Mammary epithelial cell (primary cell): ENCODE data around the gene NME7.

ENCODE experiments used
- EZH2 ChIP-seq: IDR thresholded peaks from 2 replicates; pipeline ENCODE4 v1.6.1; 2012; ENCODE audit warnings: low read length, inconsistent platforms, borderline replicate concordance
- TF ChIP-seq, protein P1 (sequence below), 2 donors: IDR thresholded peaks in 1 of 2; conservative IDR thresholded peaks in 1 of 2; 2 replicates each; pipeline ENCODE4 v1.5.1; 2011 to 2012; ENCODE audit warnings: inconsistent platforms in 2 of 2, low read length in 2 of 2, mild to moderate bottlenecking in 2 of 2, control low read depth in 1 of 2, low read depth in 1 of 2; ENCODE audit not compliant: insufficient read depth in 1 of 2; ENCODE audit errors: extremely low read depth in 1 of 2

DNA sequence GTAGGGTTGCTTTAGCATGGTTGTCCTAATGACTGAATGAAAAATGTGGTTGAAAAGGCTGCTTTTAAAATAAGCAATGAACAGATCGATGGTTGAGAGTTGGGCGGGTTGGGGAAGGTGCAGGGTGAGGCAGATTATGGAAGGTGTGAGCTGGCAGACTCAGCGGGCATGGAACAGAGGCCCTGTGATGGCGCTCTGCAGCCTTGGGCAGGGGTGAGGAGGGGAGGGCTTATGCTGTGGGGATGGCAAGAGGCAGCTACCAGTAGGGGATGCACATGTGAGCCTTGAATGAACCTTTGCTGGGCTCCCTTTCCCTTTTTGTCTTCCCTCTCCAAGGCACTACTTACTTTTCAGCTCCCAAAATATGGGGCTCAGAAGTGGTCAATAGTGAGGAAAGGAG is 230.2 kb downstream of the NME7 start:
- TF ChIP-seq, protein P1, sequence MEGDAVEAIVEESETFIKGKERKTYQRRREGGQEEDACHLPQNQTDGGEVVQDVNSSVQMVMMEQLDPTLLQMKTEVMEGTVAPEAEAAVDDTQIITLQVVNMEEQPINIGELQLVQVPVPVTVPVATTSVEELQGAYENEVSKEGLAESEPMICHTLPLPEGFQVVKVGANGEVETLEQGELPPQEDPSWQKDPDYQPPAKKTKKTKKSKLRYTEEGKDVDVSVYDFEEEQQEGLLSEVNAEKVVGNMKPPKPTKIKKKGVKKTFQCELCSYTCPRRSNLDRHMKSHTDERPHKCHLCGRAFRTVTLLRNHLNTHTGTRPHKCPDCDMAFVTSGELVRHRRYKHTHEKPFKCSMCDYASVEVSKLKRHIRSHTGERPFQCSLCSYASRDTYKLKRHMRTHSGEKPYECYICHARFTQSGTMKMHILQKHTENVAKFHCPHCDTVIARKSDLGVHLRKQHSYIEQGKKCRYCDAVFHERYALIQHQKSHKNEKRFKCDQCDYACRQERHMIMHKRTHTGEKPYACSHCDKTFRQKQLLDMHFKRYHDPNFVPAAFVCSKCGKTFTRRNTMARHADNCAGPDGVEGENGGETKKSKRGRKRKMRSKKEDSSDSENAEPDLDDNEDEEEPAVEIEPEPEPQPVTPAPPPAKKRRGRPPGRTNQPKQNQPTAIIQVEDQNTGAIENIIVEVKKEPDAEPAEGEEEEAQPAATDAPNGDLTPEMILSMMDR (conservative IDR thresholded peaks at IDR 0.05 in 1 of 2, IDR thresholded peaks at IDR 0.05 in 1 of 2; ENCODE audit: extremely low read depth in 1 of 2, insufficient read depth in 1 of 2, low read depth in 1 of 2, low read length in 2 of 2) = no peak
- TF ChIP-seq EZH2 = no peak
